GM21360 (cell line): ENCODE data around the gene LOXL1.

ENCODE experiments used
- ATAC-seq: cut with Tn5 transposase; IDR thresholded peaks from one replicate; pipeline ENCODE4 v1.9.1; 2021; ENCODE audit warnings: mild to moderate bottlenecking, moderate library complexity; ENCODE audit not compliant: unreplicated experiment

The LOXL1 gene

DNA sequence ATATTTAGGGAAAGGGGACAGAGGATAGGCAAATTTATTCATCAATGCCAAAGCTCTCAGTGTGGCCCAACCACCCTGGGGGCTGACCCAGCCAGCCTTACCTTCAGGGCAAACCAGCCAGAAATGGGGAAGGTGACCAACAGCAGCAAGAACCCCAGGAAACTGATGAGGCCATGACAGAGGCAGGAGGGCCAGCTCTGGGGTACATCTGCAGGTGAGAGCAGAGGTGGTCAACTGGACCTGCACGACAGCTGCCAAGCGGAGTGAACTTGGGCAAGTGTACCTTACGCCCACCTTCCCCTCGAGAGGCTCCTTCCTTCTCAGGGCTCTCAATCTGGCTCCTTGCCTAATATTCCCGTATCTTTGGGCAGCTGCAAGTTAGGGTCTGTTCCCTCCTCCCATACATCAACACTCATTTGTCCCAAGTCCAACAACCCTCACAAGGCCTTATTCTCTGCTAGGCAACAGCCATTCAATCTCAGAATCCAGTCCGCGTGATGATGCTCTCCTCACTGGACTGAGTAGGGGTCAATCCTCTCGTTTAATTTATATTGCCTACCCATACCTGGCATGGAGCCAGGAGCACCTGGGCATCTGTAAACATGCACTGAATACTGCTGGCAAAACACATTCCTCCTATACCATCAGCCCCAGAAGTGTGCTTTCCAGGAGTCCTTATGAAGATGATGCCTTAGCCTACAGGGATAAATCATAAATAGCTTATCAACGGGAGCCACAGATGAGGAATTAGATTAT lies 64.2 kb downstream of the LOXL1 start:
- ATAC-seq, result no peak

GRCh38 chr15:73991260-73991659 lies 65.0 kb downstream of the LOXL1 start:
- ATAC-seq, result no peak

- ATAC-seq, result peak; percentile 61
Measured at GRCh38 chr15:73991726-73992593, 65.7 kb downstream of the LOXL1 start, which contains the start of gene STOML1. Gene STOML1, minus strand, starts transcription at chr15:73992295. Its CDS starts 72 bp downstream, at chr15:73992223.

GRCh38 chr15:73992594-73992898 lies 66.3 kb downstream of the LOXL1 start:
- no peak for ATAC-seq

GRCh38 chr15:73993211-73993994 lies 67.1 kb downstream of the LOXL1 start:
- no peak for ATAC-seq

DNA sequence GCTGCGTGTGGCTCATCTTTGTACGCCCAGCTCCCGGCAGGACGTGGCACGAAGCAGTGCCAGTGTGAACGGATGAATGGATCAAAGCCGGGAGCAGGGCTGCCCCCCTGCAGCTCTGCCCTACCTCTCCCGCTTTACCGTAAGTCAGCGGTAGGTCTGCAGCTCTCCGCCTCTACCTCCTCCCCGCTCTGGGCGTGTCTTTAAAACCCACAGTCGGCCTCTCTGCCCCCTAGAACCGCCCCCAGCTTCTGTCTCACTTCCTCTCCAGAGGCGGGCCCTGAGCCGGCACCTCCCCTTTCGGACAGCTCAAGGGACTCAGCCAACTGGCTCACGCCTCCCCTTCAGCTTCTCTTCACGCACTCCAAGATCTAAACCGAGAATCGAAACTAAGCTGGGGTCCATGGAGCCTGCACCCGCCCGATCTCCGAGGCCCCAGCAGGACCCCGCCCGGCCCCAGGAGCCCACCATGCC lies 68.2 kb downstream of the LOXL1 start, which contains the start of gene PML:
Gene PML (plus strand): TSS at position 304 of the 471 bp plus-strand sequence. CDS start 97 bp downstream, at position 401.
- peak; percentile 66 for ATAC-seq

- ATAC-seq, result no peak
Measured at GRCh38 chr15:73994912-73995622, 68.8 kb downstream of the LOXL1 start.

GRCh38 chr15:73996267-73996666 lies 70.0 kb downstream of the LOXL1 start:
- ATAC-seq, result no peak

DNA sequence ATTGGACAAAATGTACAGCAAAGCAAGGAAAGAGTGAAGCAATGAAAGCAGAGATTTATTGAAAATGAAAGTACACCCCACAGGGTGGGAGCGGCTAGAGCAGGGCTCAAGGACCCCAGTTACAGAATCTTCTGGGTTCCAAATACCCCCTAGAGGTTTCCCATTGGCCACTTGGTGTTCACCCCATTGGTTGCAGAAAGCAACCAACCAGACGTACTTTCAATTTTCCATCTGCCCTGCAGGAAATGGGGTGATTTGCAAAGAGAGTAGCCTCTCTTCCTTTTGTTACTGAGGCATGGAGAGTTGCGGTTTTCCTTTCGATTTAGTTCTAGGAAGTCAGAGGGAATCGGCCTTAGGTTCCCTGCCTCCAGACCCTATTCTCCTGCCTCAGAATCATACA lies 70.7 kb downstream of the LOXL1 start:
- ATAC-seq, result no peak

GRCh38 chr15:73997986-73998385 lies 71.7 kb downstream of the LOXL1 start:
- no peak for ATAC-seq
